GM23338 (cell line): Measurements from ENCODE around the gene CISD1. TPM values are rescaled to one million over a fixed set of nuclear protein-coding genes. Genes with fewer than 3 reads are reported as not detected.
A peak's percentile ranks its signal among the peaks of the same experiment; 100 is the strongest.

Experiments
- ATAC-seq: fragments of 200-7000 bp; cut with Tn5 transposase; 3 replicates; pipeline ENCODE4 v1.9.1; 2020
- DNase-seq: peaks from one replicate; pipeline ENCODE4 v3.0.0-alpha.2; 2015; ENCODE audit warnings: low spot score
- H2AFZ ChIP-seq: fragments of 200-600 bp; sonication (generic); 2 replicates; pipeline ENCODE4 v1.8.0; 2016; ENCODE audit warnings: antibody characterized with exemption, mild to moderate bottlenecking, moderate library complexity
- H3F3A ChIP-seq: fragments of 200-600 bp; sonication (generic); replicated peaks from 2 replicates; pipeline ENCODE4 v1.8.0; 2017; ENCODE audit warnings: antibody characterized with exemption, mixed run types, low read depth
- H3K27ac ChIP-seq: fragments of 200-600 bp; sonication (generic); 2 replicates; pipeline ENCODE4 v1.6.1; 2016; ENCODE audit warnings: low read depth
- H3K27me3 ChIP-seq: fragments of 200-600 bp; sonication (generic); 2 replicates; pipeline ENCODE4 v1.8.0; 2016; ENCODE audit warnings: mild to moderate bottlenecking, mixed run types, moderate library complexity; ENCODE audit not compliant: insufficient read depth
- H3K36me3 ChIP-seq: fragments of 200-600 bp; sonication (generic); 2 replicates; pipeline ENCODE4 v1.8.0; 2016; ENCODE audit warnings: mild to moderate bottlenecking; ENCODE audit not compliant: insufficient read depth
- H3K4me1 ChIP-seq: fragments of 200-600 bp; sonication (generic); 2 replicates; pipeline ENCODE4 v1.8.0; 2016; ENCODE audit warnings: mild to moderate bottlenecking, moderate library complexity; ENCODE audit not compliant: insufficient read depth
- H3K4me2 ChIP-seq: fragments of 200-600 bp; sonication (generic); 2 replicates; pipeline ENCODE4 v1.7.1; 2017; ENCODE audit warnings: mixed run types
- H3K4me3 ChIP-seq: fragments of 200-600 bp; sonication (generic); 2 replicates; pipeline ENCODE4 v1.6.1; 2016; ENCODE audit warnings: mixed run types
- H3K79me2 ChIP-seq: fragments of 200-600 bp; sonication (generic); replicated peaks from 2 replicates; pipeline ENCODE4 v1.8.0; 2017; ENCODE audit warnings: mild to moderate bottlenecking; ENCODE audit not compliant: insufficient read depth
- H3K9me2 ChIP-seq: fragments of 200-600 bp; sonication (generic); 2 replicates; pipeline ENCODE4 v1.8.0; 2017; ENCODE audit not compliant: insufficient read depth
- H4K20me1 ChIP-seq: fragments of 200-600 bp; sonication (generic); replicated peaks from 2 replicates; pipeline ENCODE4 v1.8.0; 2017; ENCODE audit warnings: mild to moderate bottlenecking; ENCODE audit not compliant: insufficient read depth
- H3K27ac Mint-ChIP-seq: 2 replicates; pipeline ENCODE4 v1.8.0; 2020; ENCODE audit warnings: inconsistent platforms, mild to moderate bottlenecking, moderate library complexity, mixed read lengths
- H3K27me3 Mint-ChIP-seq: 3 replicates; pipeline ENCODE4 v1.8.0; 2022; ENCODE audit warnings: low read depth, mild to moderate bottlenecking, moderate library complexity, mixed read lengths, inconsistent platforms; ENCODE audit not compliant: insufficient read depth, poor library complexity
- H3K36me3 Mint-ChIP-seq: 3 replicates; pipeline ENCODE4 v1.8.0; 2021; ENCODE audit warnings: low read depth, mild to moderate bottlenecking, inconsistent platforms, moderate library complexity, mixed read lengths
- H3K4me1 Mint-ChIP-seq: 3 replicates; pipeline ENCODE4 v1.8.0; 2020; ENCODE audit warnings: mild to moderate bottlenecking, inconsistent platforms, mixed read lengths
- H3K4me3 Mint-ChIP-seq: 3 replicates; pipeline ENCODE4 v1.8.0; 2021; ENCODE audit warnings: moderate library complexity, mild to moderate bottlenecking, inconsistent platforms, mixed read lengths
- H3K9me3 Mint-ChIP-seq: 3 replicates; pipeline ENCODE4 v1.8.0; 2020; ENCODE audit warnings: moderate library complexity, mild to moderate bottlenecking, inconsistent platforms, mixed read lengths
- CREB1 ChIP-seq: fragments of 250-450 bp; sonication (Bioruptor Pico); IDR thresholded peaks from 2 replicates; pipeline ENCODE4 v1.5.0; 2020; ENCODE audit warnings: low read depth, mild to moderate bottlenecking, moderate library complexity
- CTCF ChIP-seq, 2 experiments: fragments of 200-600 bp in 1 of 2; sonication (generic) in 1 of 2; conservative IDR thresholded peaks; 2 replicates each; pipeline versions ENCODE4 v1.5.1 to v1.6.1; 2016 to 2017; ENCODE audit warnings: antibody characterized with exemption in 2 of 2, low read depth in 2 of 2, mild to moderate bottlenecking in 2 of 2, moderate library complexity in 1 of 2
- ETS1 ChIP-seq: IDR thresholded peaks from 2 replicates; pipeline ENCODE4 v1.6.1; 2016; ENCODE audit warnings: antibody characterized with exemption
- EZH2 ChIP-seq: fragments of 200-600 bp; sonication (generic); IDR thresholded peaks from one replicate; pipeline ENCODE4 v1.8.0; 2017; ENCODE audit warnings: antibody characterized with exemption, mild to moderate bottlenecking, low read depth; ENCODE audit not compliant: unreplicated experiment
- EZH2phosphoT487 ChIP-seq: fragments of 200-600 bp; sonication (generic); IDR thresholded peaks from one replicate; pipeline ENCODE4 v1.8.1; 2018; ENCODE audit warnings: antibody characterized with exemption; ENCODE audit not compliant: unreplicated experiment
- JUNB ChIP-seq: IDR thresholded peaks from one replicate; pipeline ENCODE4 v1.6.1; 2016; ENCODE audit warnings: antibody characterized with exemption; ENCODE audit not compliant: unreplicated experiment
- NANOG ChIP-seq: IDR thresholded peaks from 2 replicates; pipeline ENCODE4 v1.6.1; 2016; ENCODE audit warnings: antibody characterized with exemption, borderline replicate concordance
- POLR2AphosphoS5 ChIP-seq: IDR thresholded peaks from 2 replicates; pipeline ENCODE4 v1.6.1; 2016; ENCODE audit warnings: antibody characterized with exemption, low read depth
- REST ChIP-seq: IDR thresholded peaks from one replicate; pipeline ENCODE4 v1.6.1; 2018; ENCODE audit warnings: antibody characterized with exemption; ENCODE audit not compliant: unreplicated experiment
- STAT1 ChIP-seq: IDR thresholded peaks from one replicate; pipeline ENCODE4 v1.6.1; 2016; ENCODE audit warnings: antibody characterized with exemption; ENCODE audit not compliant: unreplicated experiment
- ZNF114 ChIP-seq: fragments of 250-450 bp; sonication (Bioruptor Pico); IDR thresholded peaks from 2 replicates; pipeline ENCODE4 v1.5.0; 2020; ENCODE audit warnings: mild to moderate bottlenecking, moderate library complexity
- ZNF331 ChIP-seq: fragments of 250-450 bp; sonication (Bioruptor Pico); IDR thresholded peaks from 2 replicates; pipeline ENCODE4 v1.5.0; 2020; ENCODE audit warnings: low read depth, mild to moderate bottlenecking, moderate library complexity
- ZNF462 ChIP-seq: fragments of 250-450 bp; sonication (Bioruptor Pico); IDR thresholded peaks from 2 replicates; pipeline ENCODE4 v1.5.0; 2020; ENCODE audit warnings: mild to moderate bottlenecking, moderate library complexity
- polyA plus RNA-seq: library from polyadenylated mRNA; unstranded; fragments of >200 nt; fragmentation: Nextera tagmentation; extraction: Ambion mirVana; gene quantifications from 2 replicates; pipeline ENCODE4 v1.2.1, GENCODE V29; 2016
- total RNA-seq: library from RNA; depleted of rRNA; stranded (reverse); fragments of >200 nt; shearing (Covaris generic); gene quantifications from 2 replicates; pipeline ENCODE4 v1.2.3, GENCODE V29; 2014

Gene CISD1
- total and polyA plus RNA-seq, 2 experiments from 2014 or later, result 19.9 to 99.9 TPM

- Histone ChIP-seq H3K27ac (no peak overlapping the region), H3K4me3 (no peak overlapping the region), H3K27me3 (no peaks in the 10 kb centered on the region), H2AFZ (no peak overlapping the region), H3K4me1 (peaks cover 24% of the 10 kb centered on the region), H4K20me1 (peaks cover 8% of the 10 kb centered on the region), H3K9me2 (no peaks in the 10 kb centered on the region), H3K79me2 (peaks cover 50% of the 10 kb centered on the region), H3K36me3 (peaks cover 5% of the 10 kb centered on the region; the same call in 1 of the 2 replicates), H3K4me2 (0 out of 2 replicates have a peak overlapping the region, but pooled peaks have one; percentile 9), H3F3A (no peaks in the 10 kb centered on the region)
- no peak for TF ChIP-seq ZNF331 (CRISPR knock-in tag)
- TF ChIP-seq EZH2, result no peak
- TF ChIP-seq CREB1 (CRISPR knock-in tag), result no peak
- no peak for TF ChIP-seq ETS1
- TF ChIP-seq ZNF462 (CRISPR knock-in tag), result no peak
- no peak for TF ChIP-seq CTCF (conservative IDR thresholded peaks at IDR 0.05; ENCODE audit: low read depth in 2 of 2)
- TF ChIP-seq REST, result no peak
- no peak for TF ChIP-seq JUNB
- TF ChIP-seq STAT1, result no peak
- TF ChIP-seq NANOG, result no peak
- TF ChIP-seq ZNF114 (CRISPR knock-in tag), result no peak
- TF ChIP-seq POLR2AphosphoS5, result no peak
- no peak for TF ChIP-seq EZH2phosphoT487
- Mint-ChIP-seq H3K36me3 (peaks cover 55% of the 10 kb centered on the region), H3K27ac (peak overlapping the region; percentile 29), H3K9me3 (peaks cover 29% of the 10 kb centered on the region), H3K4me3 (no peak overlapping the region), H3K27me3 (no peaks in the 10 kb centered on the region), H3K4me1 (peaks cover 21% of the 10 kb centered on the region)
- ATAC-seq, result no peak
- DNase-seq, result peak; percentile 11
Observed at GRCh38 chr10:58239561-58240169, 29.3 kb upstream of the CISD1 start.
